Smooth muscle cell (in vitro differentiated cells): ENCODE data around the gene KLHL35. TPM values are rescaled to one million over a fixed set of nuclear protein-coding genes. Genes with fewer than 3 reads are reported as not detected.

Experiments used
- DNase-seq: peaks from one replicate; lab custom pipeline; 2025; ENCODE audit not compliant: unreplicated experiment; lab: John Stamatoyannopoulos, UW
- H2AFZ ChIP-seq: fragments of 200-600 bp; sonication (generic); 2 replicates; pipeline ENCODE4 v1.6.0; 2016; ENCODE audit warnings: antibody characterized with exemption, low read depth, mild to moderate bottlenecking
- H3F3A ChIP-seq: fragments of 200-600 bp; sonication (generic); 2 replicates; pipeline ENCODE4 v1.6.0; 2017; ENCODE audit warnings: antibody characterized with exemption, low read depth
- H3K27ac ChIP-seq: fragments of 200-600 bp; sonication (generic); 2 replicates; pipeline ENCODE4 v1.5.1; 2016; ENCODE audit warnings: low read depth, mild to moderate bottlenecking
- H3K27me3 ChIP-seq: fragments of 200-600 bp; sonication (generic); 2 replicates; pipeline ENCODE4 v1.6.1; 2016; ENCODE audit warnings: low read depth, mild to moderate bottlenecking
- H3K36me3 ChIP-seq: fragments of 200-600 bp; sonication (generic); 2 replicates; pipeline ENCODE4 v1.5.1; 2016; ENCODE audit warnings: low read depth
- H3K4me1 ChIP-seq: fragments of 200-600 bp; sonication (generic); 2 replicates; pipeline ENCODE4 v1.5.1; 2016; ENCODE audit warnings: low read depth
- H3K4me2 ChIP-seq: fragments of 200-600 bp; sonication (generic); 2 replicates; pipeline ENCODE4 v1.6.0; 2016; ENCODE audit warnings: mild to moderate bottlenecking
- H3K4me3 ChIP-seq: fragments of 200-600 bp; sonication (generic); 2 replicates; pipeline ENCODE4 v1.5.1; 2016; ENCODE audit warnings: mild to moderate bottlenecking
- H3K79me2 ChIP-seq: fragments of 200-600 bp; sonication (generic); 2 replicates; pipeline ENCODE4 v1.6.0; 2016; ENCODE audit warnings: low read depth, mild to moderate bottlenecking
- H3K9ac ChIP-seq: fragments of 200-600 bp; sonication (generic); 2 replicates; pipeline ENCODE4 v1.6.0; 2016; ENCODE audit warnings: low read depth
- H3K9me3 ChIP-seq: fragments of 200-600 bp; sonication (generic); replicated peaks from 2 replicates; pipeline ENCODE4 v1.5.1; 2016; ENCODE audit warnings: low read depth
- H4K20me1 ChIP-seq: fragments of 200-600 bp; sonication (generic); 2 replicates; pipeline ENCODE4 v1.6.0; 2016; ENCODE audit warnings: low read depth
- WGBS: methylation state at CpG from one replicate; pipeline ENCODE4 v1.1.7; 2016; ENCODE audit warnings: low lambda C conversion rate; 5-methylcytosine and 5-hydroxymethylcytosine counted together
- polyA plus RNA-seq: library from polyadenylated mRNA; unstranded; fragments of >200 nt; fragmentation: Nextera tagmentation; extraction: Ambion mirVana; gene quantifications from 2 replicates; pipeline ENCODE4 v1.2.1, GENCODE V29; 2016
- total RNA-seq: library from RNA; depleted of rRNA; stranded (reverse); fragments of >200 nt; gene quantifications from 2 replicates; pipeline ENCODE4 v1.2.3, GENCODE V29; 2014
- TF ChIP-seq, protein P1 (sequence below): fragments of 200-600 bp; sonication (generic); IDR thresholded peaks from 2 replicates; pipeline ENCODE4 v1.5.1; 2017; ENCODE audit warnings: borderline replicate concordance, mild to moderate bottlenecking, antibody characterized with exemption; ENCODE audit not compliant: insufficient read depth, poor library complexity, severe bottlenecking

The KLHL35 gene
- total and polyA plus RNA-seq, 2 experiments from 2014 or later, result 1.0 to 3.0 TPM

DNA sequence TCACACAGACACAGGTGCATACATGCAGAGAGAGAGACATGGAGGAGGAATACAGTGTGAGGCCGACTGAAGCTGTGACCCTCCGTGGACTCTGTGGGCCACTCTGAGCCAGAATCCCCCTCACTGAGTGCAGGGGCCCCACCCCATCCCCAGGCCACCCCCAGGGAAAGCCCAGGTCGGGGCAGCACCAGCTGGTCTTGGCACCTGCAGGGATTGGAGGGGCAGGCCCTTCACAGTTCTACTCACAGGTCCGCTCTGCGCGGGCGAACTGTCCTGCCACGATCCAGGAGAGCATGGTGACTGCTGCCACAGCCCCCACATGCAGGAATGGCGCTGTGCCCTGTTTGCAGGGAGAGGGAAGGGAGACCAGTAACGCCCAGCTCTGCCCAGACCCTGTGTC lies 16.3 kb upstream of the KLHL35 start:
- H3K79me2 ChIP-seq, result no peaks in the 10 kb centered on the region
- no peak overlapping the region for H3K4me2 ChIP-seq
- H3K27ac ChIP-seq, result no peak overlapping the region
- 86% methylated on average over 10 of the region's 10 CpGs for WGBS
- no peaks in the 10 kb centered on the region for H3F3A ChIP-seq
- H3K4me3 ChIP-seq, result no peak overlapping the region
- H3K27me3 ChIP-seq, result no peaks in the 10 kb centered on the region
- no peaks in the 10 kb centered on the region for H3K9me3 ChIP-seq
- H3K36me3 ChIP-seq, result no peaks in the 10 kb centered on the region
- no peaks in the 10 kb centered on the region for H3K4me1 ChIP-seq
- H4K20me1 ChIP-seq, result no peaks in the 10 kb centered on the region
- TF ChIP-seq, protein P1, sequence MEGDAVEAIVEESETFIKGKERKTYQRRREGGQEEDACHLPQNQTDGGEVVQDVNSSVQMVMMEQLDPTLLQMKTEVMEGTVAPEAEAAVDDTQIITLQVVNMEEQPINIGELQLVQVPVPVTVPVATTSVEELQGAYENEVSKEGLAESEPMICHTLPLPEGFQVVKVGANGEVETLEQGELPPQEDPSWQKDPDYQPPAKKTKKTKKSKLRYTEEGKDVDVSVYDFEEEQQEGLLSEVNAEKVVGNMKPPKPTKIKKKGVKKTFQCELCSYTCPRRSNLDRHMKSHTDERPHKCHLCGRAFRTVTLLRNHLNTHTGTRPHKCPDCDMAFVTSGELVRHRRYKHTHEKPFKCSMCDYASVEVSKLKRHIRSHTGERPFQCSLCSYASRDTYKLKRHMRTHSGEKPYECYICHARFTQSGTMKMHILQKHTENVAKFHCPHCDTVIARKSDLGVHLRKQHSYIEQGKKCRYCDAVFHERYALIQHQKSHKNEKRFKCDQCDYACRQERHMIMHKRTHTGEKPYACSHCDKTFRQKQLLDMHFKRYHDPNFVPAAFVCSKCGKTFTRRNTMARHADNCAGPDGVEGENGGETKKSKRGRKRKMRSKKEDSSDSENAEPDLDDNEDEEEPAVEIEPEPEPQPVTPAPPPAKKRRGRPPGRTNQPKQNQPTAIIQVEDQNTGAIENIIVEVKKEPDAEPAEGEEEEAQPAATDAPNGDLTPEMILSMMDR, result no peak
- H3K9ac ChIP-seq, result no peak overlapping the region
- no peak for DNase-seq
- H2AFZ ChIP-seq, result no peak overlapping the region

DNA sequence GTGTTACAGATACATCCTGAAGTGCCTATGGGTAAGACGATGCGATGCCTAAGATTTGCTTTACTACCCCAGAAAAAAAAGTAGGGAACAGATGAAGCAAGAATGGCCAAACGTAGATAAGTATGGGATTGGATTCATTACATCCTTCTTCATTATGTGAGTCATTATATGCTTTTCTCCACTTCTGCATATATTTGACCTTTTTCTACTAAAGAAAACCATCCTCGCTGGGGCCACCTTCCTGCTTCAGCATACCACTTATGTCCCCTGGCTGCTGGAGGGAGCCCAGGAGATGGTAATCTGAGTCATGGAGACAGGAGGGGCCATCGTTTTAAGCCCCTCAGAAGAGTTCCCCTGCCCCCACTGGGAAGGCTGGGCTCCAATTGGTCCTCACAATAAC lies 14.4 kb upstream of the KLHL35 start:
- H3K9ac ChIP-seq, result no peak overlapping the region
- no peak overlapping the region for H2AFZ ChIP-seq
- TF ChIP-seq, protein P1, result no peak
- H3K9me3 ChIP-seq, result no peaks in the 10 kb centered on the region
- H3K4me1 ChIP-seq, result no peaks in the 10 kb centered on the region
- no peaks in the 10 kb centered on the region for H3K27me3 ChIP-seq
- no peaks in the 10 kb centered on the region for H3K79me2 ChIP-seq
- no peaks in the 10 kb centered on the region for H3K36me3 ChIP-seq
- no peaks in the 10 kb centered on the region for H4K20me1 ChIP-seq
- no peak overlapping the region for H3K4me2 ChIP-seq
- H3K27ac ChIP-seq, result no peak overlapping the region
- WGBS, result 84% methylated on average over 5 of the region's 5 CpGs
- DNase-seq, result no peak
- H3K4me3 ChIP-seq, result no peak overlapping the region
- no peaks in the 10 kb centered on the region for H3F3A ChIP-seq

DNA sequence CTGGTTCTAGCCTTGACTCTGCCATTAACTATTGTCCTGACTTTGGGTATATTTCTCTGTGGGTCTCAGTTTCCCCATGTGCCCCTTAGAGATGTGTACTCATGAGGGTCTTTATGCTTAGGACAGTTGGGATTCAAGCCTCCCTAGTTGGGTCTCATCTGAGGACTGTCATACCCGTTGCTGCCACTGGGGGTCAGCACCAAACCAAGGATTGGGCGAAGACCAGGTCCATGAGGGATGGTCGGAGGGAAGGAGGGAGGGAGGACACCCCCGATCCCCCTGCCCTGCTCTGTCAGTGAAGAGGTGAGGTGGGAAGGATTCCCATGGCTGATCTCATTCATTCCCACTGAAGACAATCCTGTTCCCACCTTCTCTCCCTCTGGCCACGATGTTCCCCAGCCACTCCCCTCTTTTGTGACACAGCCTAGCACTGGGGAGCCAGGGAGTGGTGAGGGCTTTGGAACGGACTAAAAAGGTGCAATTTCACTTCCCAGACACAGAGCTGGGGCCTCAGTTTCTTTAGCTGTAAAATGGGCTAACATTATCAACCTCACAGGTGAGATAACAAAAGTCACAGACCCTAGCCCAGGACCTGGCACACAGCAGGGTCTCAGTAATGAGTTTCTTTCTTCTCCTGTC lies 12.4 kb upstream of the KLHL35 start:
- Histone ChIP-seq H3K9me3 (no peaks in the 10 kb centered on the region), H3K36me3 (no peaks in the 10 kb centered on the region), H3K4me2 (no peak overlapping the region), H3K9ac (no peak overlapping the region), H3F3A (no peaks in the 10 kb centered on the region), H3K4me1 (no peaks in the 10 kb centered on the region), H3K4me3 (no peak overlapping the region), H3K27me3 (no peaks in the 10 kb centered on the region), H2AFZ (no peak overlapping the region), H4K20me1 (no peaks in the 10 kb centered on the region), H3K27ac (no peak overlapping the region), H3K79me2 (no peaks in the 10 kb centered on the region)
- peak; percentile 25 for DNase-seq
- TF ChIP-seq, protein P1, result peak; percentile 91
- 24% methylated on average over 6 of the region's 6 CpGs for WGBS

DNA sequence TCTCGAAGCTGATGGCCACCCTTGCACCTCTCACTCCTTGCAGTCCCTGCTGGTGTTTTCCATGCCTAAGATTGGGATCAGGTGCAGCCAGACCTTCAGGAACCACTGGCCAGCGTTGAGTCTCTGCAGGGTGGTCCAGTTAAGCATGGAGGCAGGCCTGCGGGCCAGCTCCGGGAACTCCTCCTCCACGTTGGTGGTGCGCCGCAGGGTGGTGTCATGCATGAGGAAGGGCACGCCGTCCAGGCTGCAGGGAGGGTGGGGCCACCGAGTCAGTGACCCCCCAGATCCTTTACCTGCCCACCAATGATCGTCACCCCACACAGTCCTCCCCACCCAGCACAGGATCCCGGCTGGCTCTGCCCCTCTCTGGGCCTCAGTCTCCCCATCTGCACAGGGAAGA lies 10.0 kb upstream of the KLHL35 start:
- no peak for DNase-seq
- Histone ChIP-seq H3K4me2 (no peak overlapping the region), H4K20me1 (no peaks in the 10 kb centered on the region), H2AFZ (no peak overlapping the region), H3K27me3 (no peaks in the 10 kb centered on the region), H3K27ac (no peak overlapping the region), H3K36me3 (no peaks in the 10 kb centered on the region), H3K4me3 (no peak overlapping the region), H3K9ac (no peak overlapping the region), H3K4me1 (no peaks in the 10 kb centered on the region), H3F3A (no peaks in the 10 kb centered on the region), H3K79me2 (no peaks in the 10 kb centered on the region), H3K9me3 (no peaks in the 10 kb centered on the region)
- 90% methylated on average over 12 of the region's 12 CpGs for WGBS
- TF ChIP-seq, protein P1, result no peak
